Subcutaneous adipose tissue (tissue), 4 donors: ENCODE results near the gene NCLN. TPM values are rescaled to one million over a fixed set of nuclear protein-coding genes. Genes with fewer than 3 reads are reported as not detected.

Source experiments
- total RNA-seq, 4 donors: library from RNA; depleted of rRNA; stranded (reverse); fragments of >200 nt; gene quantifications; one replicate each; pipeline ENCODE4 v1.1.0, GENCODE V29; 2016
- TF ChIP-seq, protein P1 (sequence below): fragments of 450-650 bp; IDR thresholded peaks from one replicate; pipeline ENCODE4 v1.5.1; 2016; ENCODE audit warnings: low read depth, mild to moderate bottlenecking, control low read depth, antibody characterized with exemption, moderate library complexity

The NCLN gene
- total RNA-seq, 4 donors from 2014 or later: 20.0 to 34.9 (median 24.5) TPM

DNA sequence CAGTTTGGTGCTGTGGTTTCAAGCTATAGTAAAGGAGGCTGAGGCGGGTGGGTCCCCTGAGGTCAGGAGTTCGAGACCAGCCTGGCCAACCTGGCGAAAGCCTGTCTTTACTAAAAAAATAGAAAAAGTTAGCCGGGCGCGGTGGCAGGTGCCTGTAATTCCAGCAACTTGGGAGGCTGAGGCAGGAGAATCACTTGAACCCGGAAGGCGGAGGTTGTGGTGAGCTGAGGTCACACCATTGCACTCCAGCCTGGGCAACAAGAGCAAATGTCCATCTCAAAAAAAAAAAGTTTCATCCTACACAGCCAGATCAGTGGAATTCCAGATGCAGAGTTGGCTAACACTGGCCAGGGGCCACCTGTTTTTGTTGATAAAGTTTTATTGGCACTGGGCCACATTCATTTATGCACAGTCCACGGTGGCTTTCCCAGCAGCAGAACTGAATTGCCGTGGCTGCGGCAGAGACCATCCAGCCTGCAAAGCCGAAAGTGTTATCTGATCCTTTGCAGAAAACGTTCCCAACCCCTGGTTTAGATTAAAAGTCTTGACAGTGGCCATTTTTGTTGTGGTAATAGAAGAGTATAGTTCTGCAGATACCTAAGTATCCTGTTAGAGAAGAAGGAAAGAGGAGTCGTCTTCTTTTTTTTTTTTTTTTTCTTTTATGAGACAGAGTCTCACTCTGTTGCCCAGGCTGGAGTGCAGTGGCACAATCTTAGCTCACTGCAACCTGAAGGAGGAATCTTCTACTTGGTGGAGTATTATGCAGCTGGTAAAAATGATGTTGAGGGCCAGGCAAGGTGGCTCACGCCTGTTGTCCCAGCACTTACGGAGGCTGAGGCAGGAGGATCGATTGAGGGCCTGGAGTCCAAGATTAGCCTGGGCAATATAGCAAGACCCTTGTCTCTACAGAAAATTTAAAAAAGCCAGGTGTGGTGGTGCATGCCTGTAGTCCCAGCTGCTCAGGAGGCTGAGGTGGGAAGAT is 8.7 kb downstream of the NCLN start:
- TF ChIP-seq, protein P1, sequence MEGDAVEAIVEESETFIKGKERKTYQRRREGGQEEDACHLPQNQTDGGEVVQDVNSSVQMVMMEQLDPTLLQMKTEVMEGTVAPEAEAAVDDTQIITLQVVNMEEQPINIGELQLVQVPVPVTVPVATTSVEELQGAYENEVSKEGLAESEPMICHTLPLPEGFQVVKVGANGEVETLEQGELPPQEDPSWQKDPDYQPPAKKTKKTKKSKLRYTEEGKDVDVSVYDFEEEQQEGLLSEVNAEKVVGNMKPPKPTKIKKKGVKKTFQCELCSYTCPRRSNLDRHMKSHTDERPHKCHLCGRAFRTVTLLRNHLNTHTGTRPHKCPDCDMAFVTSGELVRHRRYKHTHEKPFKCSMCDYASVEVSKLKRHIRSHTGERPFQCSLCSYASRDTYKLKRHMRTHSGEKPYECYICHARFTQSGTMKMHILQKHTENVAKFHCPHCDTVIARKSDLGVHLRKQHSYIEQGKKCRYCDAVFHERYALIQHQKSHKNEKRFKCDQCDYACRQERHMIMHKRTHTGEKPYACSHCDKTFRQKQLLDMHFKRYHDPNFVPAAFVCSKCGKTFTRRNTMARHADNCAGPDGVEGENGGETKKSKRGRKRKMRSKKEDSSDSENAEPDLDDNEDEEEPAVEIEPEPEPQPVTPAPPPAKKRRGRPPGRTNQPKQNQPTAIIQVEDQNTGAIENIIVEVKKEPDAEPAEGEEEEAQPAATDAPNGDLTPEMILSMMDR: no peak

DNA sequence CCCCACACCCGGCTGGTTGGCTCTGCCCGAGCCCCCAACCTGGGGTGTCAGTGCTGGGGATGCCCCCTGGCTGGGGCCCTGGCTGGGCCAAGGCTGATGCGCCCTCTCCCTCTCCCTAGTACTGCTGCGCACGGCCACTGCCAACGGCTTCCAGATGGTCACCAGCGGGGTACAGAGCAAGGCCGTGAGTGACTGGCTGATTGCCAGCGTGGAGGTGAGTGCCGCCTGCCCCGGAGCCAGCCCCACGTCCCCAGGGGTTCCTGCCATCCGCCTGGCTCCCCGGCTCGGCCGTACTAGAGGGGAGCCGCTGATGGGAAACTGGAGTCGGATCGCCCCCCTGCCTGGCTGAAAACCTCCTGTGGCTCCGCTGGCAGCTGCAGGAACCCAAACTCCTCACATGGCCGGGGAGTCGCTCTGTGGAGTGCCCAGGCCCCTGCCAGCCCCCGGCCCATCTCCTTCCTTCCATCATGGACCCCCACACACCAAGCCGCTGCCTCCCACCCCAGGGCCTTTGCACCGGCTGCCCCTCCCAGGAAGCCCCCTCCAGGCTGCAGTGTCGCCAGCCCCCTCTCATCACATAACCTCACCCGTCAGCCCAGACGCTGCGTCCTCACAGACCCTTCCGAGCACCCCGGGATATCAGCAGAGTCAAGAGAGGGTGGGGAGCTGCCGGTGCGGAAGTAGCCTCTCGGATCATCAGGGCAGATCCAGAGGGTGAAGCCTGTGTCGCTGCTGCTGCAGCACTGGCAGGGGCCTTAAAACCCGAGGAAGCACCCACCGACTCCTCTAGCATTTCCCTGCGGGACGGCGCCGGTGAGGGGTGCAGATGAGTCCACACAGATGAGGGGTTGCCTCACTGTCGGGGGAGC is 10.6 kb downstream of the NCLN start:
- TF ChIP-seq, protein P1: no peak

DNA sequence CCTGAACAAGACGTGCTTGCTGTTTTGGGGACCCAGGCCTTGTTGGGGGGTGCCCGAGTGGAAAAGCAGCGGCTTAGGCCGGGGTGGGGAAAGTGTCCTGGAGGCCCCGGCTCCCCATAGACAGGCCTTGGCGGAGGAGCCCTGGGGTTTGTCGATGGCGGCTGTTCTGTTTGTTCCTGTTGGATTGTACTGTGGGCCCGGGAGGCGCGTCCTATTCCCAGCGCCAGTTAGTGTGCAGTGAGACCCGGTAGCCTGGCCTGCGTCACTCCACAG is 11.1 kb downstream of the NCLN start:
- TF ChIP-seq, protein P1: no peak

DNA sequence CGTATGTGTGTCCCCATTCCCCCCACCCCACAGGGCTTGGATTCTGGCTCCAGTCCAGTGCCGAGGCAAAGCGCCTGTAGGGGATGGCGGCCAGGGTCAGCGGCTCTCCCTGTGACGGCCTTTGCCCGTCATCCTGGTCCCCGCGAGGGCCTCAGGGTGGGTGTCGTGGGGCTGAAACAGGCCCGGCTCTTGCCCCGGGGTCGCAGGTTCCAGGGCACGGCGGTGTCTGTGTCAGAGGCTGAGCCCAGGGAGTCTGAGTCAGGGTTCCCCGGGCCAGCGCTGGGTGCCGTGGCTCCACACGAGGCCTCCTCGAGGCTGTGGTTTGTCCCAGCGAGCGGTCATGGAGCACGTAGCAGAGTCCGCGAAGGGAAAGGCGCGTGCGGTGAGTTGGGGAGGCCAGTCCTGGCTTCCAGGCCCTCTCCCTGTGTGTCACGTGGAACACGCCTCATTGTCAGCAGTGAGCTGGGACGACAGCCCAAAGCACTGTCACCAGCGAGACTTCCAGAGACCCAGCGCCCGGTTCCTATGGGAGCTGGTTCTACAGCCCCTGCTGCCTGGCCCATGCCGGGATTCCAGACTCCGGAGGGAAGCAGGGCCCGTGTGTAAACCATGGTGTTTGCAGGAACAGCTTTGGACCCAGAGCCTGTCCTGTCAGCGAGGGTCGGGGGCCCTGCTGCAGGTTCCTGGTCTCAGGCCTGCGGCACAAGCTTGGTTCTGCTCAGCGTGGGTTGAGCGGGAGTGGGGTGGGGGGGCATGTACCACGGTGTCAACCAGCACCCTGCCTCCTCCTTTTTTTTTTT is 13.4 kb downstream of the NCLN start:
- TF ChIP-seq, protein P1: no peak

DNA sequence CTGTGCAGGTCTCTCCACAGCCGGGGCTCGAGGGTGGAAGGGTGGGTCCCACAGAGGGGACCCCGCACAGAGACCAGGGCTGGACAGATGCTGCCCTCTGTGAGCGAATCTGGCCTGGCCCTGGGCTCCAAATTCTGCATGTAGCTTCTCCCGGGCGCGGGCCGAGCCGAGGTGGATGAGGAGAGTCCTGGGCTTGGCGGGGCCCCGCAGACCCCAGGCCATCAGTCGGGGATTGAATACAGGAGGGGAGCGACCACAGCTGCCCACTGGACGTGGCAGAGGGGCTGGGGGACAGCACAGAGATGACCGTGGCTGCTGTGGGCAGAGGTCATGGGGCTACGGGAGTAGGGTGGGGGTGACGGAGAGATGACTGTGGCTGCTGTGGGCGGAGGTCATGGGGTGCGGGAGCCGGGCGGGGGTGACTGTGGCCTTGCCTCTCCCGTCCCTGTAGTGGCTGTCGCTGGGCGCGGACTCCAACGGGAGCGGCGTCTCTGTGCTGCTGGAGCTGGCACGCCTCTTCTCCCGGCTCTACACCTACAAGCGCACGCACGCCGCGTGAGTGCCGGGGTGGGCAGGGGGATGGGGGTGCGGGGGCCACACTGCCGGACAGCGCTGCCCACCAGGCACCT is 15.5 kb downstream of the NCLN start:
- TF ChIP-seq, protein P1: no peak

DNA sequence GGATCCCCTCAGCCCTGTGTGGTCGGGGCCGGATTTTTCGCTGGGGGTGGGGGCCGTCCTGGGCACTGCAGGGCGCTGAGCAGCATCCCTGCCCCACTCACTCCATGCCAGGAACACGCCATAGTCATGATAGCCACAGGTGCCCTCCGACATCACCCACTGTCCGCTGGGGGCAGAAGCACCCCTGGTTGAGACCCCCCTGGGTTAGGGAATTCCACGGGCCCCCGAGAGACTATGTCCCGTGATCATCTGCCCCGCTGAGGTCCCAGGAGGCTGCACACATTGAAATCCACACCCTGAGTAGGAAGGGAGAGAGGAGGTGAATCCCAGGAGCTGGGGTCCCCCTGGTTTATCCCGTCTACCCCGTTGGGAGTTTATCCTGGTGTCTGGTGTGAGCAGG is 16.2 kb downstream of the NCLN start:
- TF ChIP-seq, protein P1: no peak
